KBM-7 (cell line): Measurements from ENCODE around the gene MAGEF1.

Source experiments
- DNase-seq: peaks from one replicate; pipeline ENCODE4 v3.0.0-alpha.2; 2015
- in situ Hi-C: fragments of 300-500 bp; cut with MboI; formaldehyde crosslinking; loops from 2 replicates; pipeline ENCODE4 v1.14.3; 2020; ENCODE audit warnings: low sequenced_read_pairs, low pct_unique_long_range_greater_than_20kb, mixed read lengths

MAGEF1 gene

GRCh38 chr3:184746131-184747120 is 34.6 kb upstream of the MAGEF1 start:
- no peak for DNase-seq
- in situ Hi-C loops: no loop called here

- in situ Hi-C loops: no loop called here
- no peak for DNase-seq
These were observed 33.7 kb upstream of the MAGEF1 start for GRCh38 chr3:184745526-184745925.

GRCh38 chr3:184743248-184743647 is 31.4 kb upstream of the MAGEF1 start:
- in situ Hi-C loops: no loop called here
- no peak for DNase-seq

- in situ Hi-C loops: no loop called here
- DNase-seq: no peak
These were observed 30.8 kb upstream of the MAGEF1 start for GRCh38 chr3:184742676-184743135.

GRCh38 chr3:184741798-184742675 is 30.2 kb upstream of the MAGEF1 start:
- no peak for DNase-seq
- in situ Hi-C loops: no loop called here

GRCh38 chr3:184741259-184741556 is 29.3 kb upstream of the MAGEF1 start:
- in situ Hi-C loops: no loop called here
- no peak for DNase-seq

GRCh38 chr3:184740509-184741258 is 28.8 kb upstream of the MAGEF1 start:
- no peak for DNase-seq
- in situ Hi-C loops: no loop called here

- in situ Hi-C loops: no loop called here
- DNase-seq: no peak
These were observed 28.0 kb upstream of the MAGEF1 start for GRCh38 chr3:184739594-184740505.

GRCh38 chr3:184738982-184739381 is 27.1 kb upstream of the MAGEF1 start:
- DNase-seq: no peak
- in situ Hi-C loops: no loop called here

- in situ Hi-C loops: no loop called here
These were observed 26.6 kb upstream of the MAGEF1 start for GRCh38 chr3:184738506-184738890.

GRCh38 chr3:184737641-184738505 is 26.0 kb upstream of the MAGEF1 start:
- no peak for DNase-seq
- in situ Hi-C loops: no loop called here

More at GRCh38 chr3:184738506-184738890, 26.6 kb upstream of the MAGEF1 start:
- DNase-seq: no peak

- no peak for DNase-seq
- in situ Hi-C loops: no loop called here
These were observed 25.2 kb upstream of the MAGEF1 start for GRCh38 chr3:184737063-184737462.

GRCh38 chr3:184734903-184735701 is 23.2 kb upstream of the MAGEF1 start:
- in situ Hi-C loops: no loop called here
- no peak for DNase-seq

- in situ Hi-C loops: no loop called here
- no peak for DNase-seq
These were observed 22.2 kb upstream of the MAGEF1 start for GRCh38 chr3:184733971-184734608.

- DNase-seq: no peak
These were observed 21.3 kb upstream of the MAGEF1 start for GRCh38 chr3:184733181-184733580.

GRCh38 chr3:184731786-184732537 is 20.1 kb upstream of the MAGEF1 start:
- in situ Hi-C loops: no loop called here
- DNase-seq: no peak

More at GRCh38 chr3:184733181-184733580, 21.3 kb upstream of the MAGEF1 start:
- in situ Hi-C loops: no loop called here
